GM12865 (cell line): ENCODE results near the gene LIN52.

Source experiments
- DNase-seq: peaks from one replicate; pipeline ENCODE4 v3.0.0; 2010; ENCODE audit warnings: low read depth
- H3K4me3 ChIP-seq: 2 replicates; pipeline ENCODE4 v1.5.1; 2011; ENCODE audit warnings: mild to moderate bottlenecking, low read depth, low read length, control low read depth
- CTCF ChIP-seq: IDR thresholded peaks from 2 replicates; pipeline ENCODE4 v1.5.1; 2011; ENCODE audit warnings: low read length, control low read depth, low read depth, inconsistent platforms; ENCODE audit not compliant: insufficient read depth; ENCODE audit errors: missing control alignments

The LIN52 gene

GRCh38 chr14:74221741-74222140 is 137.0 kb downstream of the LIN52 start:
- H3K4me3 ChIP-seq, result no peak overlapping the region
- DNase-seq, result no peak
- TF ChIP-seq CTCF, result no peak

GRCh38 chr14:74223016-74223415 is 138.3 kb downstream of the LIN52 start:
- TF ChIP-seq CTCF, result no peak
- DNase-seq, result no peak
- no peak overlapping the region for H3K4me3 ChIP-seq

DNA sequence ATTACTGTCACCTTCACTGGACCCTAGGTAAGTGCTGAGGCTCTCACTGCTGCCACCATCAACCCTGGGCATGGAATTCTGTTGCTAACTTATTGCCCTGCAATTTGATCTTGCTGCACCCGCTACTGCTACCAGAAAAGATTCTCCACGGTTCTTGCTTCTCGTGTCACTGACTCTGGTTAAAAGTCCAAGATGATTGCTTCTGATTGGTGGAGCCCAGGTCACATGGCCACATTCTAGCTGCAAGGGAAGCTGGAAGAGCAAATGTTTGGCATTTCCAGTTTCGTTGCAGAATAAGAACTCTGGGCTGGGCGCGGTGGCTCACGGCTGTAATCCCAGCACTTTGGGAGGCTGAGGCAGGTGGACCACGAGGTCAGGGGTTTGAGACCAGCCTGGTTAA is 147.0 kb downstream of the LIN52 start:
- H3K4me3 ChIP-seq, result no peak overlapping the region
- no peak for TF ChIP-seq CTCF
- DNase-seq, result no peak

DNA sequence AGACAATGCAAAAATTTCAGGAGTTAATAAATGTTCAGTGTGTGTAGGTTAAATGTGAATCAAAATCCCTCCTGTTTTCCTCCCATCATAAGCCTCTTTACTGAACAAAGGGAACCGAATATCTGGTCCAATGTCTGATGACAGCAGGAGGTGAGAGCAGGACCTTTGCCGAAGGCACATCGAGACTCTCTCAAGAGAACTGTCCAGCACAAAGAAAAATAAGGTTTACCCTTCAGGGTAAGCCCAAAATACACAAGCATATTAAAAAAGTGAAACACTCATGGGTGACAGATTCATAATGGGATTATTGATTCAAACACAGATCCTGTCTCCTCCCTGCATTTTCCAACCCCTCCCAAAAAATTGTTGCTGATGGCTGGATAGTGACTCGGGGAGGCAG is 150.3 kb downstream of the LIN52 start:
- no peak for DNase-seq
- H3K4me3 ChIP-seq, result no peak overlapping the region
- no peak for TF ChIP-seq CTCF

- no peak for DNase-seq
- H3K4me3 ChIP-seq, result no peak overlapping the region
- TF ChIP-seq CTCF, result no peak
Measured at GRCh38 chr14:74237441-74237840, 152.7 kb downstream of the LIN52 start.

GRCh38 chr14:74238974-74239847 is 154.5 kb downstream of the LIN52 start, which contains the start of gene VSX2:
TSS of gene VSX2 (plus strand) at chr14:74239449. CDS start at chr14:74239562, 113 bp downstream.
- no peak for TF ChIP-seq CTCF
- H3K4me3 ChIP-seq, result no peak within 1 kb of the TSS
- DNase-seq, result no peak
